HepG2 (cell line): Measurements from ENCODE around the gene SLC22A23. TPM values are rescaled to one million over a fixed set of nuclear protein-coding genes. Genes with fewer than 3 reads are reported as not detected.

Experiments used
- BCL6 ChIP-seq: IDR thresholded peaks from 2 replicates; pipeline ENCODE4 v1.6.1; 2016; ENCODE audit warnings: missing genetic modification reagents, missing compliant biosample characterization
- ELF1 ChIP-seq: sonication (generic); formaldehyde crosslinking; IDR thresholded peaks from 2 replicates; pipeline ENCODE4 v1.4.0; 2020; ENCODE audit warnings: missing genetic modification reagents
- ELF3 ChIP-seq: IDR thresholded peaks from 2 replicates; pipeline ENCODE4 v1.6.1; 2016; ENCODE audit warnings: missing genetic modification reagents, missing compliant biosample characterization
- ETV5 ChIP-seq: IDR thresholded peaks from 2 replicates; pipeline ENCODE4 v1.6.1; 2018; ENCODE audit warnings: missing biosample characterization, missing genetic modification reagents, inconsistent platforms, borderline replicate concordance
- FOXO1 ChIP-seq: sonication (generic); formaldehyde crosslinking; IDR thresholded peaks from 2 replicates; pipeline ENCODE4 v1.4.0; 2020; ENCODE audit warnings: missing genetic modification reagents
- FOXP4 ChIP-seq: sonication (generic); formaldehyde crosslinking; IDR thresholded peaks from 2 replicates; pipeline ENCODE4 v1.4.0; 2020; ENCODE audit warnings: missing genetic modification reagents
- HDAC1 ChIP-seq: sonication (generic); formaldehyde crosslinking; IDR thresholded peaks from 2 replicates; pipeline ENCODE4 v1.5.1; 2020; ENCODE audit warnings: mild to moderate bottlenecking, missing genetic modification reagents
- HMGA1 ChIP-seq: sonication (generic); formaldehyde crosslinking; conservative IDR thresholded peaks from 2 replicates; pipeline ENCODE4 v1.4.0; 2020; ENCODE audit warnings: missing genetic modification reagents
- HMGXB4 ChIP-seq, 2 experiments: sonication (generic) in 1 of 2; formaldehyde crosslinking in 1 of 2; IDR thresholded peaks; 2 replicates each; pipeline versions ENCODE4 v1.4.0 to v1.6.1; 2018 to 2020; ENCODE audit warnings: missing genetic modification reagents in 2 of 2, borderline replicate concordance in 1 of 2, low read depth in 1 of 2, mild to moderate bottlenecking in 1 of 2, missing biosample characterization in 1 of 2
- HNF4A ChIP-seq: sonication (generic); formaldehyde crosslinking; IDR thresholded peaks from 2 replicates; pipeline ENCODE4 v1.4.0; 2020; ENCODE audit warnings: missing genetic modification reagents
- KLF11 ChIP-seq: IDR thresholded peaks from 2 replicates; pipeline ENCODE4 v1.6.1; 2016; ENCODE audit warnings: missing compliant biosample characterization
- LCORL ChIP-seq, 2 experiments: fragments of 450-650 bp in 1 of 2; sonication (generic) in 1 of 2; formaldehyde crosslinking in 1 of 2; IDR thresholded peaks; 2 replicates each; pipeline versions ENCODE4 v1.5.0 to v1.6.1; 2017 to 2020; ENCODE audit warnings: antibody characterized with exemption in 1 of 2, missing genetic modification reagents in 1 of 2
- MAX ChIP-seq: IDR thresholded peaks from 2 replicates; pipeline ENCODE4 v1.6.1; 2012; ENCODE audit warnings: inconsistent platforms
- NR2C2 ChIP-seq: sonication (generic); formaldehyde crosslinking; IDR thresholded peaks from 2 replicates; pipeline ENCODE4 v1.4.0; 2020; ENCODE audit warnings: missing genetic modification reagents, mild to moderate bottlenecking, moderate library complexity, borderline replicate concordance
- NR2F1 ChIP-seq, 2 experiments: fragments of 450-650 bp in 1 of 2; formaldehyde crosslinking in 1 of 2; IDR thresholded peaks; 2 replicates each; pipeline versions ENCODE4 v1.5.0 to v1.6.1; 2016 to 2020; ENCODE audit warnings: mild to moderate bottlenecking in 1 of 2, missing compliant biosample characterization in 1 of 2, missing genetic modification reagents in 1 of 2, moderate library complexity in 1 of 2
- PATZ1 ChIP-seq: sonication (generic); formaldehyde crosslinking; IDR thresholded peaks from 2 replicates; pipeline ENCODE4 v1.4.0; 2020; ENCODE audit warnings: missing genetic modification reagents
- SMAD3 ChIP-seq: sonication (generic); formaldehyde crosslinking; IDR thresholded peaks from 2 replicates; pipeline ENCODE4 v1.4.0; 2020; ENCODE audit warnings: missing genetic modification reagents
- SOX6 ChIP-seq, 2 experiments: fragments of 450-650 bp in 1 of 2; sonication (generic) in 1 of 2; formaldehyde crosslinking in 1 of 2; IDR thresholded peaks; 2 replicates each; pipeline versions ENCODE4 v1.4.0 to v1.6.1; 2017 to 2020; ENCODE audit warnings: antibody characterized with exemption in 1 of 2, mild to moderate bottlenecking in 1 of 2, missing genetic modification reagents in 1 of 2
- TGIF2 ChIP-seq: IDR thresholded peaks from 2 replicates; pipeline ENCODE4 v1.6.1; 2016; ENCODE audit warnings: control low read depth, missing compliant biosample characterization
- YY1 ChIP-seq: IDR thresholded peaks from 2 replicates; pipeline ENCODE4 v1.6.1; 2011; ENCODE audit warnings: low read length, low read depth, moderate library complexity, mild to moderate bottlenecking; ENCODE audit not compliant: insufficient read depth, insufficient replicate concordance
- ZBTB20 ChIP-seq: sonication (generic); formaldehyde crosslinking; IDR thresholded peaks from 2 replicates; pipeline ENCODE4 v1.8.1; 2023; ENCODE audit warnings: missing genetic modification reagents, low read depth, mild to moderate bottlenecking, borderline replicate concordance
- ZNF672 ChIP-seq: sonication (generic); formaldehyde crosslinking; IDR thresholded peaks from 2 replicates; pipeline ENCODE4 v1.8.1; 2022; ENCODE audit warnings: missing genetic modification reagents
- polyA plus RNA-seq, 8 experiments: library from polyadenylated mRNA; depleted of rRNA in 3 of 8; stranded (reverse) in 7 of 8; unstranded in 1 of 8; fragments of >200 nt; fragmentation: Illumina TruSeq in 4 of 8; extraction: Trizol in 4 of 8; gene quantifications; 2 replicates each; pipeline versions ENCODE4 v1.2.1 to v1.2.3, GENCODE V29; 2011 to 2016; ENCODE audit warnings: low read depth in 4 of 8, missing spikeins in 1 of 8, mixed read lengths in 1 of 8; ENCODE audit not compliant: insufficient read depth in 1 of 8
- total RNA-seq, 5 experiments: library from RNA; depleted of rRNA; stranded (reverse); fragments of >200 nt; fragmentation: Illumina TruSeq; extraction: Trizol; gene quantifications; 2 replicates each; pipeline ENCODE4 v1.2.3, GENCODE V29; 2016; ENCODE audit warnings: low read depth in 1 of 5

SLC22A23 gene
- total and polyA plus RNA-seq, 2 of the 13 experiments (the other 11 are each of a cell fraction or from before 2014, with no cell fraction given), result 11.8 to 17.5 TPM

- TF ChIP-seq NR2F1 (CRISPR knock-in tag; IDR thresholded peaks at IDR 0.05) (peak; percentile 79 to 83), ELF3 (peak; percentile 68), HMGXB4 (CRISPR knock-in tag; IDR thresholded peaks at IDR 0.05; ENCODE audit: borderline replicate concordance in 1 of 2, low read depth in 1 of 2) (0 out of 4 replicates have a peak, but pooled peaks of 1 of the 2 experiments have one; percentile 38), HMGA1 (CRISPR knock-in tag) (no peak), MAX (peak; percentile 93), KLF11 (CRISPR knock-in tag) (0 out of 2 replicates have a peak, but pooled peaks have one; percentile 73), FOXP4 (peak; percentile 77; the same call in 1 of the 2 replicates), ETV5 (CRISPR knock-in tag) (peak; percentile 55; the same call in 1 of the 2 replicates), HNF4A (CRISPR knock-in tag) (peak; percentile 92), ELF1 (CRISPR knock-in tag) (0 out of 2 replicates have a peak, but pooled peaks have one; percentile 40), YY1 (peak; percentile 37), TGIF2 (0 out of 2 replicates have a peak, but pooled peaks have one; percentile 32), NR2C2 (CRISPR knock-in tag) (peak; percentile 91), LCORL (IDR thresholded peaks at IDR 0.05) (no peak), LCORL (CRISPR knock-in tag; IDR thresholded peaks at IDR 0.05) (peak; percentile 35; the same call in 1 of the 2 replicates), SMAD3 (0 out of 2 replicates have a peak, but pooled peaks have one; percentile 57), SOX6 (IDR thresholded peaks at IDR 0.05) (no peak), SOX6 (CRISPR knock-in tag; IDR thresholded peaks at IDR 0.05) (peak; percentile 61), ZNF672 (no peak), BCL6 (peak; percentile 62; the same call in 1 of the 2 replicates), HDAC1 (CRISPR knock-in tag) (peak; percentile 61), PATZ1 (CRISPR knock-in tag) (peak; percentile 80), FOXO1 (peak; percentile 61; the same call in 1 of the 2 replicates), ZBTB20 (CRISPR knock-in tag) (peak; percentile 57; the same call in 1 of the 2 replicates)
Observed at GRCh38 chr6:3377536-3378397, 79.1 kb downstream of the SLC22A23 start (continued).
